Common myeloid progenitor, CD34-positive (primary cell): ENCODE measurements around the gene CENPA.
A peak's percentile ranks its signal among the peaks of the same experiment; 100 is the strongest.

Experiments
- CTCF ChIA-PET: fragments of 350-600 bp; sonication (Branson Sonifier 250); formaldehyde crosslinking; loops from one replicate; lab custom pipeline; 2021; ENCODE audit warnings: antibody characterized with exemption; lab: Charles Lee
- POLR2A ChIA-PET: fragments of 350-600 bp; sonication (Branson Sonifier 250); formaldehyde crosslinking; loops from one replicate; lab custom pipeline; 2021; ENCODE audit warnings: antibody characterized with exemption; lab: Charles Lee
- DNase-seq, 3 donors: peaks; one replicate each; pipeline versions ENCODE4 v3.0.0 to v3.0.0-alpha.2; 2013
- H3K27ac ChIP-seq, 2 experiments: 1 replicate in 1 of 2; 2 replicates in 1 of 2; pipeline ENCODE4 v1.7.0; 2013; ENCODE audit warnings: inconsistent platforms in 2 of 2, low read length in 2 of 2, mild to moderate bottlenecking in 2 of 2, low read depth in 1 of 2, moderate library complexity in 1 of 2; ENCODE audit not compliant: severe bottlenecking in 2 of 2, insufficient read depth in 1 of 2, poor library complexity in 1 of 2
- H3K27me3 ChIP-seq, 5 experiments: replicated peaks in 2 of 5; 1 replicate in 3 of 5; 2 replicates in 2 of 5; pipeline versions ENCODE4 v1.6.1 to v1.7.0; 2013; ENCODE audit warnings: low read length in 4 of 5, mild to moderate bottlenecking in 2 of 5, moderate library complexity in 2 of 5, inconsistent platforms in 1 of 5; ENCODE audit not compliant: insufficient read depth in 5 of 5, control insufficient read depth in 4 of 5
- H3K36me3 ChIP-seq, 4 experiments: 1 replicate in 2 of 4; 2 replicates in 2 of 4; pipeline versions ENCODE4 v1.6.1 to v1.7.0; 2013; ENCODE audit warnings: low read length in 3 of 4, control low read depth in 1 of 4, mild to moderate bottlenecking in 1 of 4; ENCODE audit not compliant: control insufficient read depth in 4 of 4, insufficient read depth in 4 of 4
- H3K4me1 ChIP-seq, 4 experiments: 1 replicate in 3 of 4; 2 replicates in 1 of 4; pipeline versions ENCODE4 v1.6.1 to v1.7.1; 2013; ENCODE audit warnings: low read length in 3 of 4, mild to moderate bottlenecking in 3 of 4, control low read depth in 1 of 4, inconsistent platforms in 1 of 4, moderate library complexity in 1 of 4; ENCODE audit not compliant: control insufficient read depth in 4 of 4, insufficient read depth in 4 of 4; ENCODE audit errors: control extremely low read depth in 1 of 4
- H3K4me3 ChIP-seq, 7 experiments: 1 replicate in 4 of 7; 2 replicates in 3 of 7; pipeline versions ENCODE4 v1.5.1 to v1.7.0; 2013; ENCODE audit warnings: mild to moderate bottlenecking in 7 of 7, low read length in 6 of 7, moderate library complexity in 6 of 7, inconsistent platforms in 2 of 7, low read depth in 2 of 7, control low read depth in 1 of 7; ENCODE audit not compliant: insufficient read depth in 4 of 7, control insufficient read depth in 1 of 7; ENCODE audit errors: extremely low read depth in 1 of 7
- H3K9me3 ChIP-seq, 5 experiments: 1 replicate in 4 of 5; 2 replicates in 1 of 5; pipeline versions ENCODE4 v1.6.1 to v1.7.1; 2013; ENCODE audit warnings: low read length in 4 of 5, mild to moderate bottlenecking in 2 of 5, inconsistent platforms in 1 of 5, low read depth in 1 of 5, moderate library complexity in 1 of 5; ENCODE audit not compliant: control insufficient read depth in 4 of 5, insufficient read depth in 2 of 5; ENCODE audit errors: control extremely low read depth in 1 of 5
- WGBS: methylation state at CpG from one replicate; pipeline ENCODE4 v1.1.5; 2013; ENCODE audit not compliant: insufficient coverage; 5-methylcytosine and 5-hydroxymethylcytosine counted together

Gene CENPA

GRCh38 chr2:26820932-26821331, 35.1 kb downstream of the CENPA start:
- H3K4me3 ChIP-seq: no peak overlapping the region
- H3K4me1 ChIP-seq: peaks cover 0 to 4% (median 2%) of the 10 kb centered on the region in 4 experiments
- ChIA-PET POLR2A (no interaction called here), CTCF (no interaction called here)
- no peak overlapping the region for H3K27ac ChIP-seq
- WGBS: 90% methylated on average over 4 of the region's 7 CpGs
- H3K36me3 ChIP-seq: no peaks in the 10 kb centered on the region
- H3K9me3 ChIP-seq: no peaks in the 10 kb centered on the region
- H3K27me3 ChIP-seq: peaks cover 0 to 3% (median 0%) of the 10 kb centered on the region in 5 experiments
- DNase-seq: no peak

DNA sequence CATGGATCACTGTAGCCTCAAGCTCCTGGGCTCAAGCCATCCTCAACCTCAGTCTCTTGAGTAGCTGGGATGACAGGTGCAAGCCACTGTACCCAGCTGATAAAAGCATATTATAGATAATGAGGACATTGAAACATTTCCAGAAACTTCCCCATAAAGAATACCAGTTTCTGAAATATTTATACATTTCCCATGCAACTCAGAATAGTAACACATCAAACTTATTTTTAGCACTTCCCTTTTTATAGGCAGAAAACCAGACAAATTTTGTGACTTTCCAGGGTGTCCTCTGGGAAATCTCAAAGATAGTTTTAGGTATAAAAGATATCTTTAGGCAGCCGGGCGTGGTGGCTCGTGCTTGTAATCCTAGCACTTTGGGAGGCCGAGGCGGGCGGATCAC, 37.0 kb downstream of the CENPA start:
- Histone ChIP-seq H3K27ac (no peak overlapping the region), H3K36me3 (no peaks in the 10 kb centered on the region), H3K4me1 (peaks cover 0 to 4% (median 0%) of the 10 kb centered on the region in 4 experiments), H3K4me3 (no peak overlapping the region), H3K9me3 (no peaks in the 10 kb centered on the region), H3K27me3 (peaks cover 0 to 5% (median 0%) of the 10 kb centered on the region in 5 experiments)
- CTCF ChIA-PET: interaction anchor here (1.0 to 1.1 kb wide), 2 partner anchors 19 to 23 kb away, joined by 3 to 4 read pairs; no protein-coding TSS in a partner anchor
- DNase-seq: no peak
- WGBS: no CpG with 5 or more reads among the region's 6 CpGs
- POLR2A ChIA-PET: no interaction called here

GRCh38 chr2:26838121-26838906, 52.5 kb downstream of the CENPA start:
- H3K27ac ChIP-seq: no peak overlapping the region
- no peaks in the 10 kb centered on the region for H3K36me3 ChIP-seq
- H3K9me3 ChIP-seq: no peaks in the 10 kb centered on the region
- H3K4me1 ChIP-seq: no peaks in the 10 kb centered on the region
- ChIA-PET CTCF (interaction anchor here (1.9 kb wide), 1 partner anchor 12 kb away, joined by 6 read pairs; no protein-coding TSS in a partner anchor), POLR2A (interaction anchor here (0.6 kb wide), 1 partner anchor 97 kb away, joined by 3 read pairs; no protein-coding TSS in a partner anchor)
- peak in 2 of 3 donors; percentile 60 to 63 for DNase-seq
- H3K27me3 ChIP-seq: peaks cover 0 to 18% (median 5%) of the 10 kb centered on the region in 5 experiments
- WGBS: 55% methylated on average over 5 of the region's 6 CpGs
- H3K4me3 ChIP-seq: no peak overlapping the region

DNA sequence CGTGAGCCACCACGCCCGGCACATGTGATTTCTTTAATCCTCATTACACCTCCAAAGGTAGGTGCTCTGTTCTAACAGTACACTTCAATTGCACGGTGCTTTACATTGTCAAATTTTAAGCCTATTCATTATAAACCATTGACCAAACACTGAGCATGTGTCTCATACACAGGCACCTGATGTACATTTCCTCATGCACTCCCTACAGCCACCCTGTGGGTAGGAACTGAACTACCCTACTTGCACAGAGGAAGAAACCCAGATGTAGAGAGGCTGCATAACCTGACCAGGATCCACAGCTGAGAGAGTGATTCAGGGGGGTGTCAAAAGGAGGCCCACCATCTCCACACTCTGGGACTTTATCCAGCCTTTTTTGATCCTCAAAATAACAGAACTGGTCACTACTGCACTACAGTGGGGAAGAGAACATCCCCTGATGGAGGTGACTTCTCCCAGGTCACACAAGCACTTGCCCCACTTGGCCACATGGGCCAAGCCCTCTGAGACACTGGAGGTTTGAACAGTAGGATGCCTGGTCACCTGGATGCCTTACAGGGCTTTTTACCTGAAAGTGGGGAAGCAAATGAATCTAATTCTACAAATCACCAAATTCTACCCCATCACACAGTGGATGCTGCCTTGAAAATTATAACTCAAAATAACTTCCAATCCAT, 55.2 kb downstream of the CENPA start:
- no peaks in the 10 kb centered on the region for H3K9me3 ChIP-seq
- DNase-seq: peak; percentile 22 to 52 (median 49)
- H3K4me1 ChIP-seq: no peaks in the 10 kb centered on the region
- H3K27ac ChIP-seq: no peak overlapping the region
- no peaks in the 10 kb centered on the region for H3K36me3 ChIP-seq
- ChIA-PET POLR2A (no interaction called here), CTCF (interaction anchor here (1.3 to 7.2 kb wide), 4 partner anchors 76 to 176 kb away, joined by 3 to 89 read pairs (median 20); no protein-coding TSS in a partner anchor)
- WGBS: 100% methylated on average over 4 of the region's 4 CpGs
- H3K4me3 ChIP-seq: no peak overlapping the region
- peaks cover 2 to 30% (median 10%) of the 10 kb centered on the region in 5 experiments for H3K27me3 ChIP-seq

GRCh38 chr2:26843041-26843440, 57.2 kb downstream of the CENPA start:
- H3K9me3 ChIP-seq: no peaks in the 10 kb centered on the region
- H3K4me3 ChIP-seq: no peak overlapping the region
- no peaks in the 10 kb centered on the region for H3K36me3 ChIP-seq
- CTCF ChIA-PET: interaction anchor here (0.9 to 7.2 kb wide), 4 partner anchors 11 to 174 kb away, joined by 3 to 89 read pairs (median 24); no protein-coding TSS in a partner anchor
- POLR2A ChIA-PET: no interaction called here
- DNase-seq: no peak
- H3K4me1 ChIP-seq: peaks cover 0 to 14% (median 10%) of the 10 kb centered on the region in 4 experiments
- H3K27ac ChIP-seq: no peak overlapping the region
- H3K27me3 ChIP-seq: peaks cover 3 to 50% (median 16%) of the 10 kb centered on the region in 5 experiments
- 100% methylated on average over 2 of the region's 4 CpGs for WGBS
